Uterus (tissue), 4 donors: Measurements from ENCODE around the gene CFAP53. TPM values are rescaled to one million over a fixed set of nuclear protein-coding genes. Genes with fewer than 3 reads are reported as not detected.
"Not testable (repeated sequence)": the region's sequence is repeated elsewhere in the genome, so short reads cannot be mapped to it uniquely, and the experiment has no call there.

Experiments used
- DNase-seq, 2 donors: peaks; one replicate each; pipeline ENCODE4 v3.0.0-alpha.2; 2019 to 2020
- H3K27ac ChIP-seq, 2 donors: fragments of 200-600 bp; sonication (generic); 1 replicate in 1 of 2; 2 replicates in 1 of 2; pipeline ENCODE4 v1.5.1; 2016 to 2018
- H3K27me3 ChIP-seq, 2 donors: fragments of 200-600 bp; sonication (generic); one replicate each; pipeline ENCODE4 v1.5.1; 2018 to 2019; ENCODE audit warnings: control low read depth in 1 of 2
- H3K36me3 ChIP-seq, 2 donors: fragments of 200-600 bp; sonication (generic); one replicate each; pipeline ENCODE4 v1.5.1; 2019; ENCODE audit warnings: control low read depth in 1 of 2
- H3K4me1 ChIP-seq, 2 donors: fragments of 200-600 bp; sonication (generic); one replicate each; pipeline ENCODE4 v1.5.1; 2018 to 2019; ENCODE audit warnings: control low read depth in 1 of 2
- H3K4me3 ChIP-seq, 2 donors: fragments of 200-600 bp; sonication (generic); 1 replicate in 1 of 2; 2 replicates in 1 of 2; pipeline ENCODE4 v1.5.1; 2018 to 2019; ENCODE audit warnings: mild to moderate bottlenecking in 1 of 2
- H3K9me3 ChIP-seq, 2 donors: fragments of 200-600 bp; sonication (generic); one replicate each; pipeline ENCODE4 v1.5.1; 2019; ENCODE audit warnings: control low read depth in 1 of 2
- CTCF ChIP-seq, 4 experiments: fragments of 200-600 bp in 2 of 4; fragments of 450-650 bp in 2 of 4; sonication (generic) in 2 of 4; IDR thresholded peaks; one replicate each; pipeline ENCODE4 v1.5.1; 2016 to 2019; ENCODE audit warnings: antibody characterized with exemption in 4 of 4, mild to moderate bottlenecking in 2 of 4, moderate library complexity in 1 of 4
- POLR2A ChIP-seq, 2 donors: fragments of 450-650 bp; IDR thresholded peaks; one replicate each; pipeline ENCODE4 v1.6.1; 2016; ENCODE audit warnings: antibody characterized with exemption in 2 of 2, mild to moderate bottlenecking in 1 of 2, moderate library complexity in 1 of 2
- intact Hi-C: fragments of 100-400 bp; cut with DNase I; formaldehyde crosslinking; loops from one replicate; pipeline ENCODE4 v1.15.1; 2023; ENCODE audit warnings: low total_unique reads
- total RNA-seq, 4 donors: library from RNA; depleted of rRNA in 3 of 4; stranded (reverse); fragments of >200 nt in 3 of 4; gene quantifications; one replicate each; pipeline versions ENCODE4 v1.1.0 to v1.2.4, GENCODE V29; 2014 to 2023
- donor health status: DM: yes; HTN: yes; CAD: no.

CFAP53 gene
- total RNA-seq, 4 donors from 2014 or later, result 0.95 to 1.1 TPM; not detected in 2

- H3K27me3 ChIP-seq, result no peaks in the 10 kb centered on the region
- no peak overlapping the region for H3K27ac ChIP-seq
- no peak for DNase-seq
- no peaks in the 10 kb centered on the region for H3K4me1 ChIP-seq
- intact Hi-C loops, result no loop called here
- no peaks in the 10 kb centered on the region for H3K9me3 ChIP-seq
- no peak overlapping the region for H3K4me3 ChIP-seq
- TF ChIP-seq POLR2A (IDR thresholded peaks at IDR 0.05) (no peak), CTCF (IDR thresholded peaks at IDR 0.05) (no peak)
- no peaks in the 10 kb centered on the region for H3K36me3 ChIP-seq
Measured at GRCh38 chr18:50312296-50313030, 46.2 kb upstream of the CFAP53 start.

DNA sequence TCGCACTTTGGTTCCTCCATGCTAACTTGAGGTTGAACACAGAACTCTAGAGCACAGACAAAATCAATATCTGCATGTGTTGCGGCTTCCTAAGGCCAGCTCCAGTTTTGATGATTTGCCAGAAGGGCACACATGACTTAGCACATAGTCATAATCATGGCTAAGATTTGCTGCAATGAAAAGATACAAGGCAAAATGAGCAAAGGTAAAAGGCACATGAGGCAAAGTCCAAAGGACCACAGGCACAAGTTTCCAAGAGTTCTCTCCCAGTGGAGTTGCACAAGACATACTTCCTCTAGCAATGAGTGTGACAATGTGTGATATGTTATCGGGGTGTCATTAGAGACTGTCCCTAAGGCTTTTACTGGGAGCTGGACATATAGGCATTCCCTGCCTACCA is 45.4 kb upstream of the CFAP53 start:
- Histone ChIP-seq H3K4me3 (no peak overlapping the region), H3K36me3 (no peaks in the 10 kb centered on the region), H3K9me3 (no peaks in the 10 kb centered on the region), H3K27me3 (no peaks in the 10 kb centered on the region), H3K27ac (no peak overlapping the region), H3K4me1 (no peaks in the 10 kb centered on the region)
- intact Hi-C loops, result no loop called here
- no peak for DNase-seq
- TF ChIP-seq CTCF (IDR thresholded peaks at IDR 0.05) (no peak), POLR2A (IDR thresholded peaks at IDR 0.05) (no peak)

DNA sequence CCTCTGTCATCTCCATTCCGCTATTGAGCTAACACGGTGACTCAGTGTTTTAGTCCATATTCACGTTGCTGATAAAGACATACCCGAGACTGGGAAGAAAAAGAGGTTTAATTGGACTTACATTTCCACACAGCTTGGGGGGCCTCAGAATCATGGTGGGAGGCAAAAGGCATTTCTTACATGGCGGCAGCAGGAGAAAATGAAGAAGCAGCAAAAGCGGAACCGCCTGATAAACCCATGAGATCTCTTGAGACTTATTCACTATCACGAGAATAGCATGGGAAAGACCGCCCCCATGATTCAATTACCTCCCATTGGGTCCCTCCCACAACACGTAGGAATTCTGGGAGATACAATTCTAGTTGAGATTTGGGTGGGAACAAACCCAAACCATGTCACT is 43.8 kb upstream of the CFAP53 start:
- no peak overlapping the region for H3K27ac ChIP-seq
- H3K4me3 ChIP-seq, result no peak overlapping the region
- TF ChIP-seq POLR2A (IDR thresholded peaks at IDR 0.05) (no peak), CTCF (IDR thresholded peaks at IDR 0.05) (no peak)
- H3K4me1 ChIP-seq, result no peaks in the 10 kb centered on the region
- no peak for DNase-seq
- H3K9me3 ChIP-seq, result no peaks in the 10 kb centered on the region
- H3K36me3 ChIP-seq, result no peaks in the 10 kb centered on the region
- H3K27me3 ChIP-seq, result no peaks in the 10 kb centered on the region
- intact Hi-C loops, result no loop called here

GRCh38 chr18:50308851-50309250 is 42.6 kb upstream of the CFAP53 start:
- H3K9me3 ChIP-seq, H3K27me3 ChIP-seq, intact Hi-C loops, H3K4me1 ChIP-seq, H3K36me3 ChIP-seq, DNase-seq, H3K4me3 ChIP-seq, H3K27ac ChIP-seq: not testable (repeated sequence)

- Histone ChIP-seq H3K9me3 (no peaks in the 10 kb centered on the region), H3K4me1 (no peaks in the 10 kb centered on the region), H3K27me3 (peaks cover 0 to 4% of the 10 kb centered on the region in 2 donors), H3K36me3 (no peaks in the 10 kb centered on the region), H3K27ac (no peak overlapping the region), H3K4me3 (peak overlapping the region; percentile 22 to 40)
- DNase-seq, result peak; percentile 80 to 85
- intact Hi-C loops, result no loop called here
- no peak for TF ChIP-seq CTCF (IDR thresholded peaks at IDR 0.05)
- no peak for TF ChIP-seq POLR2A (IDR thresholded peaks at IDR 0.05)
Measured at GRCh38 chr18:50307738-50308470, 41.6 kb upstream of the CFAP53 start.
